Measurements from ENCODE around the gene GBE1. TPM values are rescaled to one million over a fixed set of nuclear protein-coding genes. Genes with fewer than 3 reads are reported as not detected.
A peak's percentile ranks its signal among the peaks of the same experiment; 100 is the strongest.

The GBE1 gene
- total and polyA plus RNA-seq, 9 of the 15 experiments (the other 6 are each of a cell fraction or from before 2014, with no cell fraction given): 7.9 to 25.6 (median 13.1) TPM

GRCh38 chr3:81743096-81744025 is 18.1 kb downstream of the GBE1 start (continued):
- no peak for TF ChIP-seq POLR2B (IDR thresholded peaks at IDR 0.05; ENCODE audit: low read depth, partially characterized antibody)
- TF ChIP-seq BDP1 (IDR thresholded peaks at IDR 0.05; ENCODE audit: insufficient read depth, insufficient read length): no peak
- TF ChIP-seq HNRNPUL1 (IDR thresholded peaks at IDR 0.05; ENCODE audit: low read length): no peak
- TF ChIP-seq KDM1A (IDR thresholded peaks at IDR 0.05): peak; percentile 95 to 96
- no peak for TF ChIP-seq E2F4 (CRISPR knock-in tag; IDR thresholded peaks at IDR 0.05; ENCODE audit: low read depth)
- no peak for TF ChIP-seq KDM2B (CRISPR knock-in tag; IDR thresholded peaks at IDR 0.05)
- TF ChIP-seq ZSCAN32 (CRISPR knock-in tag; IDR thresholded peaks at IDR 0.05): no peak
- no peak for TF ChIP-seq SRSF3 (IDR thresholded peaks at IDR 0.05; ENCODE audit: insufficient read depth, low read length)
- TF ChIP-seq TBL1XR1 (IDR thresholded peaks at IDR 0.05; ENCODE audit: low read length in 2 of 2): peak in 1 of 2 experiments; percentile 41; a peak in 2 of 4 replicates
- no peak for TF ChIP-seq RBM14 (IDR thresholded peaks at IDR 0.05; ENCODE audit: borderline replicate concordance, insufficient read depth, low read depth, low read length)
- TF ChIP-seq GATA2 (CRISPR knock-in tag; IDR thresholded peaks at IDR 0.05): no peak
- TF ChIP-seq ZNF778 (CRISPR knock-in tag; IDR thresholded peaks at IDR 0.05): no peak
- TF ChIP-seq ZNF134 (CRISPR knock-in tag; conservative IDR thresholded peaks at IDR 0.05): no peak
- TF ChIP-seq ZNF77 (CRISPR knock-in tag; IDR thresholded peaks at IDR 0.05): no peak
- TF ChIP-seq MCM7 (IDR thresholded peaks at IDR 0.05): no peak
- TF ChIP-seq ZBTB9 (CRISPR knock-in tag; IDR thresholded peaks at IDR 0.05): no peak
- TF ChIP-seq ZNF76 (CRISPR knock-in tag; IDR thresholded peaks at IDR 0.05; ENCODE audit: borderline replicate concordance): no peak
- TF ChIP-seq HDAC6 (IDR thresholded peaks at IDR 0.05; ENCODE audit: low read depth, low read length): no peak
- TF ChIP-seq SRSF7 (optimal IDR thresholded peaks at IDR 0.05; ENCODE audit: low read depth, low read length): no peak
